Activated CD4-positive, alpha-beta T cell treated with anti-CD3 and anti-CD28 coated beads, Interleukin-10, Interleukin-2, amounts not matched to agents 100 ng/mL and 50 ng/mL, durations not matched to agents 16 hours and 8 hours (primary cell): Measurements from ENCODE around the gene POLR3A.

Experiments
- DNase-seq: peaks from one replicate; pipeline ENCODE4 v3.0.0-alpha.2; 2020

POLR3A gene

GRCh38 chr10:77940225-77940624 is 89.1 kb downstream of the POLR3A start:
- DNase-seq, result no peak

GRCh38 chr10:77939561-77940001 is 89.7 kb downstream of the POLR3A start:
- no peak for DNase-seq

DNA sequence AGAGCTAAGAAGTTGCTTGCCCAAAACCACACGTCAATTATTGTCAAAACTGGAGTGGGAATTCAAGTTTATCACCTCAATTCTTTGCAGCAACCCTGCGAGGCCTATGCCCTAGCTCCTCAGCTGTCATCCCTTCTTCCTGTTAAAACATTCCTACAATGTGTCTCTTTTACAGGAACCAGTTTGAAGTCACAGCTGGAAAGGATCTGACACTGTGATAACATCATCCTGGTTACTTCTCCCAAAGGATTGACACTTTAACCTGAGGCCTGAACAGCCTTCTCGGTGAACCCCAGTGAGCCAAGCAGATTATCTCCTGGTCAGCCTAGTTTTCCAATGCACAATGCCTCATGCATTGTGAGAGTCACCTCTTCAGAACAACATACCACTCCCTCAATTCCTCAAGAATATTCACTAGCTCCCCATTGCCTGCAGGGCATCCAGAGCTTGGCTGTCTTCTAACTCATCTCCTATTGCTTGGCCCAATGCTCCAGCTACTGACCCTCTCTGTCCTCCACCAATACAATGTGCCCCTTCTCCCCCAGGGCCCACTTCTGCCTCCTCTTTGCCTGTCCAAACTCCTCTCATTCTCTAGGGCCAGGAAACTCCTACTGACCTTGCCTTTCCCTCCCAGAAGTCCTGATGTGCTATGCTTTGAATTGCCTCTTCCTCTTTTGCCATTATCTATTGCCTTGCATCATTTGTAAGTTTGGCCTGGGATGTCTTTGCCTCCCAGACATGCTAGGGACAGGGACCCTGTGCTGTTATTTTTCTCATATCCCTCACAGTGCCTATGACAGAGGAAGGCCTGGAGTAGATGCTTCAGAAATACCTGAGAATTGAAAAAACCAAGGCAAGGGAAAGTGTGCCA is 92.4 kb downstream of the POLR3A start:
- DNase-seq, result no peak

- DNase-seq, result no peak
Measured at GRCh38 chr10:77932016-77932715, 97.1 kb downstream of the POLR3A start.

DNA sequence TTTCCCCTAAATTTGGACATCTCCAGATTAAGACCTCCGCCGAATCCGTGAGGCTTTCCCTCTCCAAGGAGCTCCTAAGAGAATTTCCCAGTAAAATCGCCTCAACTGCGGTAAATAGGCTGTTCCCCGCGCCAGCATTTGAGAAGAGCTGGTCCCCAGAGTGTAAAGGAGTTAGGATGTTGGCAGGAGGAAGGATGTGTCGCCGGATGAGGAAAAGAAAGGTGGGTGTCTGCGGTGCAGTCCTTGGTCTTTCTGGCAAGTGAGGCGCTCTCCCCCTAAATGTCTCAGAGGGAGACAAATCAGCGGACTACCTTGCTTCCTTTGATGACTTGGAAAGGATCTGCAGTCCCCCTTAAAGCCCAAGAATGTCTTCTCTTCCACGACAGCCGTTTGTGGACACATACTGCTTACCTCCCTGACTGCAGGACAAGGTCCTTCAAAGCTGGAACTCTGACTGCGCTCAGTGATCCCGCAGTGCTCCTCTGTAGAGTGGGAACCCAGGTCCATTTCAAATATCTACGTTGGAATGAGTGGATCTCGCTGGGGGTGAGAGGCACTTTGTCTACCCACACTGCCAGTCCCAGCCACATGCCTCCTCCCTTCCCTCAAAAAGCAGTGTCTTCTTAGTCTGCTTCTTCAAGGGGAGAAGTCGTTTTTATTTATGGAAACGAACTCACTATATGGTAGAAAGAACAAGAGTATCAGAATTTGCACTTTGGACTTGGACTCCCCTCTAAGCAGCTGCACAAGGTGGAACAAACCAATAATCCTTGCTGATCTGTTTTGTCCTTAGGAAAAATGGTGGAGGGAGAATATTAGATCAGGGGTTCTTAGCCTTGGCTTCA is 101.7 kb downstream of the POLR3A start:
- no peak for DNase-seq

DNA sequence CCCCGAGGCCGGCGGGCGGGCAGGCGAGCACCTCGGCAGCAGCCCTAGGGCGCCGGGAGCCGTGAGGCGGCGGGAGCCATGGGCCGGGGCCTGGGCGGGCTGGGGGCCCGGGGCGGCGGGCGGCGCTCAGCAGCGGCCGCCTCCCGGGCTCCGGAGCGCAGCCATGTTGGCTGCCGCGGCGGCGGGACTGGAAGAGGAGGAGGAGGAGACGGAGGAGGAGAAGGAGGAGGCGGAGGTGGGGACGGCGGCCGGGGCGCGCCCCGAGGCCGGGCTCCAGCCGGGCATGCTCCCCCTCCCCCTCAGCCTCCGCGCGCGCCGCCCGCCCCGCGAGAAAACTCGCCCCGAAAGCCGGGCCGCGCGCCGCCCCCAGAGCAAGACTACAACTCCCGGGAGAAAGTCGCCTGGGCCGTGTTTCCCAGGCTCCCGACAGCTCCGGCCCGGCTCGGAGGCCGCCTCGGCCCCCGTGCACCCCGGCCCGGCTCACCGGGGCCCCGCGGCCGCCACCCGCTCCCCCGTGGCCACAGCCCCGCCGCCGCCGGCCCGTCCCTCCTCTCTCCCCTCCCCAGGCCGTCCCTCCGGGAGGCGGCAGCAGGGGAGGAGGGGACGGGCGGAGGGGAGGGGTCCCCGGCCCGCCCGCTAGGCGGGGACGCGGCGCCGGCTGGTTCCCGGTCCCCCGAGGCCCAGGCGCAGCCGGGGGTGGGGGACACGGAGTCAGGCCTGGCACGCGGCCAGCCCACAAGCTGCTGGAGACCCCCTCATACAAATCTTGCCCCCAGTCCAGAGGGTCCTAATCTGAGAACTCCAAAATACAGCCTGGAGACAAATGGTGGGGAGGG is 102.5 kb downstream of the POLR3A start, which contains the start of gene DLG5:
Gene DLG5 (minus strand): TSS at position 190 of the 836 bp plus-strand sequence. CDS start 235 bp downstream, outside the sequence.
- DNase-seq, result peak; percentile 56

GRCh38 chr10:77925795-77926565 is 103.3 kb downstream of the POLR3A start:
- peak; percentile 40 for DNase-seq

GRCh38 chr10:77925410-77925794 is 103.9 kb downstream of the POLR3A start:
- no peak for DNase-seq

- no peak for DNase-seq
Measured at GRCh38 chr10:77922566-77923179, 106.6 kb downstream of the POLR3A start.

- DNase-seq, result no peak
Measured at GRCh38 chr10:77922055-77922454, 107.3 kb downstream of the POLR3A start.

- no peak for DNase-seq
Measured at GRCh38 chr10:77921395-77921794, 107.9 kb downstream of the POLR3A start.

- DNase-seq, result no peak
Measured at GRCh38 chr10:77920495-77920894, 108.8 kb downstream of the POLR3A start.

DNA sequence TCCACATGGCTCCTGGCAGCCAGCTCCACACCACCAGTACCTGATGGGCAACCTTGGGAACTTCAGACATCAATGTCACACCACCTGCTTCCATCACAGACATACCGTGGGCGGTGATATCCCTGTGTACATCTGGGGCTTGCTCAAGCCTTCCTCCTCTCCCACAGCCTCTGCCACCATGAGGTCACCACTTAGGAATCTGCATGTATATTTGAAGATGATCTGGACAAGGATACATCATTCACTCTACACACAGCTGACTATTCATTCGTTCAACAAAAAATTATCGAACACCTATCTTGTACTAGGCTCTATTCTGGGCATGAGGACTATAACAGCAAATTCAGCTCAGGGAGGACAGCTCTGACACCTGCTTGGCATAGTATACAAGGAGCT is 109.6 kb downstream of the POLR3A start:
- no peak for DNase-seq
